ENCODE data around the gene DUS1L.

DNA sequence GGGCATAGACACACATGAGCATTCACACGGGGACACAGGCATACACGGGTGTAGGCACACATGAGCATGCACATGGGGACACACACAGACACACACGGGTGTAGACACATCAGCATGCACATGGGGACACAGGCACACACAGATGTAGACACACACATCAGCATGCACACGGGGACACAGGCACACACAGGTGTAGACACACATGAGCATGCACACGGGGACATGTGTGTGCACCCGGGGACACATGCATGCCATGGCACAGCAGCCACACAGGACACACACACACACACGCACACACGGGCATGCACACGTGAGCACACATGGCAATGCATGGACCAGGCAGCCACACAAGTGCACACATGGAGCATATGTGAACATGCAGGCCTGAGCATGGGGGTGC, 23.0 kb downstream of the DUS1L start:
- TF ChIP-seq, protein P1, sequence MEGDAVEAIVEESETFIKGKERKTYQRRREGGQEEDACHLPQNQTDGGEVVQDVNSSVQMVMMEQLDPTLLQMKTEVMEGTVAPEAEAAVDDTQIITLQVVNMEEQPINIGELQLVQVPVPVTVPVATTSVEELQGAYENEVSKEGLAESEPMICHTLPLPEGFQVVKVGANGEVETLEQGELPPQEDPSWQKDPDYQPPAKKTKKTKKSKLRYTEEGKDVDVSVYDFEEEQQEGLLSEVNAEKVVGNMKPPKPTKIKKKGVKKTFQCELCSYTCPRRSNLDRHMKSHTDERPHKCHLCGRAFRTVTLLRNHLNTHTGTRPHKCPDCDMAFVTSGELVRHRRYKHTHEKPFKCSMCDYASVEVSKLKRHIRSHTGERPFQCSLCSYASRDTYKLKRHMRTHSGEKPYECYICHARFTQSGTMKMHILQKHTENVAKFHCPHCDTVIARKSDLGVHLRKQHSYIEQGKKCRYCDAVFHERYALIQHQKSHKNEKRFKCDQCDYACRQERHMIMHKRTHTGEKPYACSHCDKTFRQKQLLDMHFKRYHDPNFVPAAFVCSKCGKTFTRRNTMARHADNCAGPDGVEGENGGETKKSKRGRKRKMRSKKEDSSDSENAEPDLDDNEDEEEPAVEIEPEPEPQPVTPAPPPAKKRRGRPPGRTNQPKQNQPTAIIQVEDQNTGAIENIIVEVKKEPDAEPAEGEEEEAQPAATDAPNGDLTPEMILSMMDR (IDR thresholded peaks at IDR 0.05), result no peak
- no peak for TF ChIP-seq POLR2A (IDR thresholded peaks at IDR 0.05)
- no peak for TF ChIP-seq EP300 (IDR thresholded peaks at IDR 0.05; ENCODE audit: low read depth)
